ENCODE data around the gene IGDCC3. TPM values are rescaled to one million over a fixed set of nuclear protein-coding genes. Genes with fewer than 3 reads are reported as not detected.
A peak's percentile ranks its signal among the peaks of the same experiment; 100 is the strongest.

The IGDCC3 gene
- total and polyA plus RNA-seq, 2 of the 8 experiments (the other 6 are each of a cell fraction or from before 2014, with no cell fraction given), result 26.8 to 45.7 TPM

GRCh38 chr15:65393557-65393956 is 15.8 kb upstream of the IGDCC3 start:
- no peaks in the 10 kb centered on the region; a peak in 2 of 8 replicates for H3K36me3 ChIP-seq (ENCODE audit: control insufficient read depth in 2 of 4, insufficient read depth in 4 of 4, low read length in 3 of 4)
- POLR2A ChIA-PET (ENCODE audit: partially characterized antibody), result interaction anchor here (0.8 to 2.2 kb wide), 5 partner anchors 8 to 107 kb away, joined by 3 to 9 read pairs (median 5); partner anchors contain the start of genes PARP16 and RNU5B-1
- CTCF ChIA-PET (ENCODE audit: partially characterized antibody), result interaction anchor here (1.4 to 18.3 kb wide), 4 partner anchors 8 to 73 kb away, joined by 4 to 547 read pairs (median 15); no protein-coding TSS in a partner anchor

More at GRCh38 chr15:65393557-65393956, 15.8 kb upstream of the IGDCC3 start:
- Histone ChIP-seq H3K27me3 (replicated peaks in 1 of 4; ENCODE audit: control insufficient read depth in 3 of 4, extremely low read depth in 1 of 4, insufficient read depth in 3 of 4, low read length in 3 of 4) (peaks cover 14 to 39% (median 35%) of the 10 kb centered on the region in 4 experiments), H3K23ac (ENCODE audit: insufficient read length) (no peak overlapping the region), H2BK20ac (ENCODE audit: low read length) (no peak overlapping the region), H4K20me1 (replicated peaks in 1 of 2; ENCODE audit: control insufficient read depth in 1 of 2, insufficient read depth in 2 of 2, low read length in 2 of 2) (peaks cover 0 to 5% of the 10 kb centered on the region in 2 experiments), H3K56ac (replicated peaks; ENCODE audit: insufficient read length, low read depth, low read length) (no peak overlapping the region), H2AFZ (ENCODE audit: low read length) (no peak overlapping the region), H3K79me2 (ENCODE audit: control insufficient read depth in 1 of 2, insufficient read depth in 2 of 2, low read length in 2 of 2) (no peaks in the 10 kb centered on the region), H4K8ac (ENCODE audit: extremely low read depth, insufficient read depth, low read length) (no peak overlapping the region), H3K4me3 (ENCODE audit: extremely low read depth in 1 of 4, insufficient read depth in 2 of 4, low read depth in 3 of 4, low read length in 4 of 4) (no peak overlapping the region), H3K4ac (replicated peaks; ENCODE audit: insufficient read length, low read depth, low read length) (no peak overlapping the region), H2BK15ac (ENCODE audit: low read length) (peak overlapping the region; percentile 37; the same call in 1 of the 2 replicates), H3K23me2 (ENCODE audit: low read depth, low read length) (peaks cover 14% of the 10 kb centered on the region; the same call in 1 of the 2 replicates), H3K4me1 (replicated peaks in 1 of 4; ENCODE audit: control insufficient read depth in 3 of 4, insufficient read depth in 4 of 4, low read length in 3 of 4) (peaks cover 0 to 12% (median 4%) of the 10 kb centered on the region in 4 experiments; a peak in 6 of 7 replicates), H2BK120ac (replicated peaks; ENCODE audit: low read depth, low read length) (no peak overlapping the region), H3K14ac (ENCODE audit: insufficient read length) (no peak overlapping the region), H3K79me1 (ENCODE audit: low read depth, low read length) (no peaks in the 10 kb centered on the region), H2BK12ac (ENCODE audit: low read depth, low read length) (no peak overlapping the region), H3K4me2 (ENCODE audit: insufficient read depth in 1 of 2, low read depth in 2 of 2, low read length in 2 of 2) (no peak overlapping the region), H3K18ac (ENCODE audit: extremely low read depth, low read length) (no peak overlapping the region), H4K91ac (replicated peaks; ENCODE audit: insufficient read length, low read length) (no peak overlapping the region), H3K9me3 (ENCODE audit: insufficient read depth in 2 of 2, low read depth in 1 of 2, low read length in 1 of 2) (no peaks in the 10 kb centered on the region), H2BK5ac (ENCODE audit: low read depth, low read length) (no peak overlapping the region), H2AK5ac (ENCODE audit: low read depth, low read length) (no peak overlapping the region), H4K5ac (ENCODE audit: insufficient read length, low read depth, low read length) (no peak overlapping the region), H3K27ac (ENCODE audit: low read depth, low read length) (no peak overlapping the region), H3K9ac (replicated peaks in 1 of 4; ENCODE audit: extremely low read depth in 1 of 4, low read depth in 3 of 4, low read length in 3 of 4) (no peak overlapping the region)
- WGBS, 2 experiments (ENCODE audit: extremely low coverage in 1 of 2, insufficient coverage in 1 of 2, insufficient read length in 1 of 2, insufficient replicate concordance in 2 of 2, low coverage in 1 of 2, low lambda C conversion rate in 2 of 2, missing lambda C conversion rate in 1 of 2), result 96% methylated on average over 8 of the region's 8 CpGs; no CpG with 5 or more reads in 1 of the 2 experiments
- FAIRE-seq (no peak), DNase-seq (ENCODE audit: low read depth in 1 of 2, low spot score in 2 of 2) (no peak)

Measured in H1 (cell line).